Measurements from ENCODE around the gene C16orf74. TPM values are rescaled to one million over a fixed set of nuclear protein-coding genes. Genes with fewer than 3 reads are reported as not detected.
A peak's percentile ranks its signal among the peaks of the same experiment; 100 is the strongest.

The C16orf74 gene
- total RNA-seq, 1 experiment from 2014 or later, result 44.3 TPM

DNA sequence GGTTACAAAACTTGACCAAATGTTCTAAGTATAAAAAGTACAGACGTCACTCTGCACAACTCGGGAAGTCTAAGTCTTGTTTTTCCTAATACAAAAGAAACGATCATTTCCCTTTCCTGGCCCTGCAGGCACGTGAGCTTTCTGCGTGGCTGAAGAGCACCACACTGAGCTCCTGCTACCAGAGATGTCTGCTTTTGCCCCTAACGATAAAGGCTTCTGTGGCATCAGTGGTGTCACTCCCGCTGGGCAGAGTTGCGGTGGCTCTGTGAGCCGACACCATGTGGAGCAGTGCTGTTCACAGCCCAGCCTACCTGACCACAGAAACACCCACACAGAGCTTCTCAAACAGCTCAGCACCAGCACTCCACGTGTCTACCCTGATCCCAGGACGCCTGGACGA is 28.0 kb upstream of the C16orf74 start:
- no peak for DNase-seq
- peaks cover 33% of the 10 kb centered on the region for H3K4me1 ChIP-seq (replicated peaks; ENCODE audit: insufficient read depth)
- H3K27me3 ChIP-seq (ENCODE audit: insufficient read depth, low read depth), result no peaks in the 10 kb centered on the region
- BruUV-seq (replicated peaks), result no TSS peak
- H2AFZ ChIP-seq, result no peak overlapping the region
- intact Hi-C loops (cut with micrococcal nuclease; ENCODE audit: unreplicated experiment), result loop anchor here (2.0 to 10.0 kb wide), 2 partner anchors 32 to 54 kb away; no protein-coding TSS in a partner anchor
- POLR2A ChIA-PET (ENCODE audit: unreplicated experiment), result interaction anchor here (0.5 to 0.7 kb wide), 3 partner anchors 12 to 319 kb away, joined by 4 to 30 read pairs (median 9); partner anchors contain the start of gene GINS2
- peak overlapping the region; percentile 75 for H3K4me2 ChIP-seq
- H3K9me3 ChIP-seq (ENCODE audit: insufficient read depth, low read depth), result no peaks in the 10 kb centered on the region
- H3K9me2 ChIP-seq (ENCODE audit: insufficient read depth), result no peaks in the 10 kb centered on the region
- H3K27ac ChIP-seq, result peak overlapping the region; percentile 83
- H3K79me2 ChIP-seq (ENCODE audit: low read depth), result no peaks in the 10 kb centered on the region; the same call in 1 of the 2 replicates
- H4K20me1 ChIP-seq (ENCODE audit: insufficient read depth), result peaks cover 16% of the 10 kb centered on the region
- peaks cover 52% of the 10 kb centered on the region for H3F3A ChIP-seq (ENCODE audit: insufficient read depth, low read depth)
- H3K4me3 ChIP-seq, result no peak overlapping the region
- CTCF ChIA-PET, result interaction anchor here (0.6 to 0.7 kb wide), 2 partner anchors 458 to 1546 kb away, joined by 5 to 8 read pairs; no protein-coding TSS in a partner anchor
- H3K36me3 ChIP-seq (ENCODE audit: low read depth), result 0 out of 2 replicates have a peak, but pooled peaks cover 12% of the 10 kb centered on the region
- TF ChIP-seq EZH2 (IDR thresholded peaks at IDR 0.05; ENCODE audit: low read depth), result no peak
- TF ChIP-seq CTCF (conservative IDR thresholded peaks at IDR 0.05), result no peak

DNA sequence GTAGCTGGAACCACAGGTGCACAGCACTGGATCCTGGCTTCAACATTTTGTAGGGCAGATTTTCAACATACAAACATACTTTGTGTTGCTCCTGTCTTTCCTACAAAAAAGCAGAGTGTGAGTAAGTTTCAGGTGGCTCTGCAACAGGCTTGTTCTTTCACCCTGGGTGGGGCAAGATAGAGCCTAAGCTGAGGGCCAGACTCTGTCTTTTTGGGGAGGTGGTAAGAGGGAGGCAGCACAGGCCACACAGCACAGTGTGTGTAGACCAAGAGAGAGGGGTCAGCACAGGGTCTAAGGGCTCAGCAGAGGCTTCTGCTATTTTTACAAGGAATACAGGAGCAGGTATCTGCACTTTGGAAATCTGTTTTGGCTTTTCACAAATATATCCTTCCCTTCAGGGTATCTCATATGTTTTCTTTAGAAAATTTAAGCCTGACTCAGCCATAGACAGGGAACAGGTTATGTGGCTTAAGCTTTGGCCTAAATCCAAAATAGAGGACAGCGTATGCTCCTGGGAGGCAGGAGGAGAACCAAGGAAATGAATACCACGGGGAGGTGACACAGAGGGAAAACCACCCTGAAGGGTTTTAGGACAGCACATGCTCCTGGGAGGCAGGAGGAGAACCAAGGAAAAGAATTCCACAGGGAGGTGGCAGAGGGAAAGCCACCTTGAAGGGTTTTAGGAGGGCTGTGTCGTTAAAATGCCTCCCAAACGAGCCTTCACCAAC is 26.9 kb upstream of the C16orf74 start:
- Histone ChIP-seq H3K27ac (peak overlapping the region; percentile 83), H3K9me3 (ENCODE audit: insufficient read depth, low read depth) (no peaks in the 10 kb centered on the region), H3K79me2 (ENCODE audit: low read depth) (no peaks in the 10 kb centered on the region; the same call in 1 of the 2 replicates), H3K4me3 (peak overlapping the region; percentile 14; the same call in 1 of the 2 replicates), H3K36me3 (ENCODE audit: low read depth) (0 out of 2 replicates have a peak, but pooled peaks cover 12% of the 10 kb centered on the region), H2AFZ (no peak overlapping the region), H3K4me2 (peak overlapping the region; percentile 75), H4K20me1 (ENCODE audit: insufficient read depth) (peaks cover 6% of the 10 kb centered on the region; the same call in 1 of the 2 replicates), H3K27me3 (ENCODE audit: insufficient read depth, low read depth) (no peaks in the 10 kb centered on the region), H3K4me1 (replicated peaks; ENCODE audit: insufficient read depth) (peaks cover 33% of the 10 kb centered on the region), H3F3A (ENCODE audit: insufficient read depth, low read depth) (peaks cover 52% of the 10 kb centered on the region), H3K9me2 (ENCODE audit: insufficient read depth) (no peaks in the 10 kb centered on the region)
- BruUV-seq (replicated peaks), result no TSS peak
- DNase-seq, result peak; percentile 72 to 95
- ChIA-PET POLR2A (ENCODE audit: unreplicated experiment) (interaction anchor here (0.6 to 0.7 kb wide), 2 partner anchors 628 to 1029 kb away, joined by 3 read pairs; no protein-coding TSS in a partner anchor), CTCF (interaction anchor here (0.6 kb wide), 1 partner anchor 532 kb away, joined by 3 read pairs; no protein-coding TSS in a partner anchor)
- intact Hi-C loops (cut with micrococcal nuclease; ENCODE audit: unreplicated experiment), result loop anchor here (2.0 to 10.0 kb wide), 2 partner anchors 31 to 53 kb away; no protein-coding TSS in a partner anchor
- TF ChIP-seq CTCF (conservative IDR thresholded peaks at IDR 0.05) (no peak), EZH2 (IDR thresholded peaks at IDR 0.05; ENCODE audit: low read depth) (no peak)

DNA sequence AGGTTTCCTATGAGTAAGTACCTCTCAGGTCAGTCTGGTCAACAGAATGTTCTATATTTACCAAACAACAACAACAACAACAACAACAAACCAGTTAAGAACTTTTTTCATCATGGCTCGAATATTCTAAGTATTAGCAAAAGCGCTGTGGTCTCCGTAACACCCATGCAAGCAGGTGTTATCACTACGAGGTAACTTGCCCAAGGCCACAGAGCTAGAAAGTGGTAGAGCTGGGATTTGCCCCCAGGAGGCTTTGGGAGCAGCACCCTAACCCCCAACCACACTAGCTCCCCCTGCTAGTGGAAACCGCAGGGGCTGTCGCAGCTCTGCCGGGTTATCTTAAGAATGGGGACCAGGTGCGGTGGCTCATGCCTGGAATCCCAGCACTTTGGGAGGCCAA is 23.9 kb upstream of the C16orf74 start:
- DNase-seq, result no peak
- no peak overlapping the region for H3K4me3 ChIP-seq
- no peak overlapping the region for H3K4me2 ChIP-seq
- H3K27me3 ChIP-seq (ENCODE audit: insufficient read depth, low read depth), result no peaks in the 10 kb centered on the region
- H3F3A ChIP-seq (ENCODE audit: insufficient read depth, low read depth), result peaks cover 43% of the 10 kb centered on the region
- TF ChIP-seq EZH2 (IDR thresholded peaks at IDR 0.05; ENCODE audit: low read depth) (no peak), CTCF (conservative IDR thresholded peaks at IDR 0.05) (no peak)
- ChIA-PET CTCF (no interaction called here), POLR2A (ENCODE audit: unreplicated experiment) (no interaction called here)
- no peak overlapping the region for H3K27ac ChIP-seq
- no peaks in the 10 kb centered on the region for H3K79me2 ChIP-seq (ENCODE audit: low read depth)
- 0 out of 2 replicates have a peak, but pooled peaks cover 4% of the 10 kb centered on the region for H3K36me3 ChIP-seq (ENCODE audit: low read depth)
- H3K9me3 ChIP-seq (ENCODE audit: insufficient read depth, low read depth), result no peaks in the 10 kb centered on the region
- no peak overlapping the region for H2AFZ ChIP-seq
- H4K20me1 ChIP-seq (ENCODE audit: insufficient read depth), result no peaks in the 10 kb centered on the region
- intact Hi-C loops (cut with micrococcal nuclease; ENCODE audit: unreplicated experiment), result loop anchor here (10.0 kb wide), 1 partner anchor 50 kb away; no protein-coding TSS in a partner anchor
- no peaks in the 10 kb centered on the region for H3K9me2 ChIP-seq (ENCODE audit: insufficient read depth)
- peaks cover 33% of the 10 kb centered on the region for H3K4me1 ChIP-seq (replicated peaks; ENCODE audit: insufficient read depth)
- BruUV-seq (replicated peaks), result no TSS peak
